ENCODE results near the gene CHI3L1.

The CHI3L1 gene

GRCh38 chr1:203152158-203153034 lies 34.1 kb downstream of the CHI3L1 start:
- H3K79me2 ChIP-seq (ENCODE audit: insufficient read depth, low read depth): no peaks in the 10 kb centered on the region
- H3K4me3 ChIP-seq (IDR thresholded peaks at IDR 0.05; ENCODE audit: insufficient read depth, low read depth, low read length): no peak overlapping the region
- H4K20me1 ChIP-seq (ENCODE audit: insufficient read depth): no peaks in the 10 kb centered on the region
- TF ChIP-seq, protein P1, sequence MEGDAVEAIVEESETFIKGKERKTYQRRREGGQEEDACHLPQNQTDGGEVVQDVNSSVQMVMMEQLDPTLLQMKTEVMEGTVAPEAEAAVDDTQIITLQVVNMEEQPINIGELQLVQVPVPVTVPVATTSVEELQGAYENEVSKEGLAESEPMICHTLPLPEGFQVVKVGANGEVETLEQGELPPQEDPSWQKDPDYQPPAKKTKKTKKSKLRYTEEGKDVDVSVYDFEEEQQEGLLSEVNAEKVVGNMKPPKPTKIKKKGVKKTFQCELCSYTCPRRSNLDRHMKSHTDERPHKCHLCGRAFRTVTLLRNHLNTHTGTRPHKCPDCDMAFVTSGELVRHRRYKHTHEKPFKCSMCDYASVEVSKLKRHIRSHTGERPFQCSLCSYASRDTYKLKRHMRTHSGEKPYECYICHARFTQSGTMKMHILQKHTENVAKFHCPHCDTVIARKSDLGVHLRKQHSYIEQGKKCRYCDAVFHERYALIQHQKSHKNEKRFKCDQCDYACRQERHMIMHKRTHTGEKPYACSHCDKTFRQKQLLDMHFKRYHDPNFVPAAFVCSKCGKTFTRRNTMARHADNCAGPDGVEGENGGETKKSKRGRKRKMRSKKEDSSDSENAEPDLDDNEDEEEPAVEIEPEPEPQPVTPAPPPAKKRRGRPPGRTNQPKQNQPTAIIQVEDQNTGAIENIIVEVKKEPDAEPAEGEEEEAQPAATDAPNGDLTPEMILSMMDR (conservative IDR thresholded peaks at IDR 0.05; ENCODE audit: low read depth, low read length): no peak
- H3K36me3 ChIP-seq (ENCODE audit: insufficient read depth): no peaks in the 10 kb centered on the region
- no peak overlapping the region for H2AFZ ChIP-seq (ENCODE audit: low read depth)
- H3K9ac ChIP-seq: no peak overlapping the region
- no peaks in the 10 kb centered on the region for H3K4me1 ChIP-seq (ENCODE audit: low read depth, poor library complexity, severe bottlenecking)
- H3K27me3 ChIP-seq (ENCODE audit: insufficient read depth, low read depth): peaks cover 11% of the 10 kb centered on the region; the same call in 1 of the 2 replicates
- no peak overlapping the region for H3K4me2 ChIP-seq
- H3K27ac ChIP-seq: no peak overlapping the region

GRCh38 chr1:203151362-203152157 lies 34.9 kb downstream of the CHI3L1 start:
- Histone ChIP-seq H2AFZ (ENCODE audit: low read depth) (no peak overlapping the region), H3K4me2 (no peak overlapping the region), H3K4me1 (ENCODE audit: low read depth, poor library complexity, severe bottlenecking) (no peaks in the 10 kb centered on the region), H3K9ac (no peak overlapping the region), H4K20me1 (ENCODE audit: insufficient read depth) (no peaks in the 10 kb centered on the region), H3K4me3 (IDR thresholded peaks at IDR 0.05; ENCODE audit: insufficient read depth, low read depth, low read length) (no peak overlapping the region), H3K36me3 (ENCODE audit: insufficient read depth) (no peaks in the 10 kb centered on the region), H3K79me2 (ENCODE audit: insufficient read depth, low read depth) (no peaks in the 10 kb centered on the region), H3K27me3 (ENCODE audit: insufficient read depth, low read depth) (peaks cover 11% of the 10 kb centered on the region; the same call in 1 of the 2 replicates), H3K27ac (no peak overlapping the region)
- TF ChIP-seq, protein P1 (conservative IDR thresholded peaks at IDR 0.05; ENCODE audit: low read depth, low read length): no peak

GRCh38 chr1:203150511-203151297 lies 35.8 kb downstream of the CHI3L1 start:
- TF ChIP-seq, protein P1 (conservative IDR thresholded peaks at IDR 0.05; ENCODE audit: low read depth, low read length): no peak
- no peaks in the 10 kb centered on the region for H3K79me2 ChIP-seq (ENCODE audit: insufficient read depth, low read depth)
- no peak overlapping the region for H3K9ac ChIP-seq
- H3K4me1 ChIP-seq (ENCODE audit: low read depth, poor library complexity, severe bottlenecking): no peaks in the 10 kb centered on the region
- H4K20me1 ChIP-seq (ENCODE audit: insufficient read depth): no peaks in the 10 kb centered on the region
- no peak overlapping the region for H2AFZ ChIP-seq (ENCODE audit: low read depth)
- no peak overlapping the region for H3K4me2 ChIP-seq
- no peak overlapping the region for H3K4me3 ChIP-seq (IDR thresholded peaks at IDR 0.05; ENCODE audit: insufficient read depth, low read depth, low read length)
- H3K36me3 ChIP-seq (ENCODE audit: insufficient read depth): no peaks in the 10 kb centered on the region
- H3K27me3 ChIP-seq (ENCODE audit: insufficient read depth, low read depth): peaks cover 11% of the 10 kb centered on the region; the same call in 1 of the 2 replicates
- no peak overlapping the region for H3K27ac ChIP-seq

DNA sequence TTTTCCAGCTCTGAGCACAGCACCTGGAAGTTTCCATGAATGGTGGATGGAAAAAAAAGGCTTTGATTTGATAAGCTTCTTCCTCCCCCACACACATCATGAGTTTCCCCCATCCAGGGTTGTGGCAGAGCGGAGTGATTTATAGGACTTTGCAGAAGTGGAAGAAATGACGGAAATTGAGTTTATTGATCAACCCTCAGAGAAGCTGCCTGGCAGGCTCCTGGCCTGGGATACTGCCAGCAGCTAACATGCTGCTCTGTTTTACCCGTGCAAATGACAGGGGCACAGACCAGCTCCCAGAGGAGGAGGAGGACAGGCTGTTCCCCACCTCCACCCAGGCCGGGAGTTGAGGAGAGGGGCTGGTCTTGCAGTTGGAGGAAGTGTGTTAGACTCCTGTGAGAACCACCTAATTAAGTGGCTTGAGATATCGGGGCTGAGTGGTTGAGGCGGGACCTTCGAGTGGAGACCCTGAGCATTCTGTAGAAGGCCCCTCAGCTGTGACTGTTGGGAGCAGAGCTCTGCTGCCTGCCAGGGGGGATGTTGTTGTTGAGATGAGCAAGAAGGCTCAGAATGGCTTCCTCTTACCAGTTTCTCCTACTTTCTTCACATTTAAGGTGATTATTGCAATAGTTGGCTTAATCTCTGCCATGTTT lies 37.2 kb downstream of the CHI3L1 start:
- no peak overlapping the region for H3K27ac ChIP-seq
- TF ChIP-seq, protein P1 (conservative IDR thresholded peaks at IDR 0.05; ENCODE audit: low read depth, low read length): no peak
- no peak overlapping the region for H3K4me2 ChIP-seq
- no peak overlapping the region for H3K9ac ChIP-seq
- no peaks in the 10 kb centered on the region for H3K79me2 ChIP-seq (ENCODE audit: insufficient read depth, low read depth)
- H3K27me3 ChIP-seq (ENCODE audit: insufficient read depth, low read depth): peaks cover 11% of the 10 kb centered on the region; the same call in 1 of the 2 replicates
- no peak overlapping the region for H3K4me3 ChIP-seq (IDR thresholded peaks at IDR 0.05; ENCODE audit: insufficient read depth, low read depth, low read length)
- H2AFZ ChIP-seq (ENCODE audit: low read depth): no peak overlapping the region
- H3K4me1 ChIP-seq (ENCODE audit: low read depth, poor library complexity, severe bottlenecking): no peaks in the 10 kb centered on the region
- H3K36me3 ChIP-seq (ENCODE audit: insufficient read depth): no peaks in the 10 kb centered on the region
- H4K20me1 ChIP-seq (ENCODE audit: insufficient read depth): no peaks in the 10 kb centered on the region
